ENCODE data around the gene DIMT1. TPM values are rescaled to one million over a fixed set of nuclear protein-coding genes. Genes with fewer than 3 reads are reported as not detected.

DIMT1 gene
- total RNA-seq, 1 experiment from 2014 or later: 44.0 TPM

GRCh38 chr5:62395210-62395950, 8.3 kb downstream of the DIMT1 start:
- Mint-ChIP-seq H3K4me1 (ENCODE audit: insufficient read depth, unreplicated experiment) (peaks cover 10% of the 10 kb centered on the region), H3K27ac (ENCODE audit: low read depth, unreplicated experiment) (no peak overlapping the region), H3K27me3 (ENCODE audit: insufficient read depth, unreplicated experiment) (no peaks in the 10 kb centered on the region), H3K9me3 (ENCODE audit: unreplicated experiment) (no peaks in the 10 kb centered on the region), H3K36me3 (ENCODE audit: insufficient read depth, unreplicated experiment) (peaks cover 91% of the 10 kb centered on the region), H3K4me3 (ENCODE audit: unreplicated experiment) (no peak overlapping the region)
- no peak for TF ChIP-seq CTCF (IDR thresholded peaks at IDR 0.05; ENCODE audit: unreplicated experiment)
- POLR2A ChIA-PET: interaction anchor here (0.6 to 2.9 kb wide), 5 partner anchors 8 to 17 kb away, joined by 3 to 21 read pairs (median 3); partner anchors contain the start of genes DIMT1 and IPO11
- intact Hi-C loops (cut with micrococcal nuclease): no loop called here
- no TSS peak for BruUV-seq (replicated peaks)
- peak; percentile 76 for DNase-seq (ENCODE audit: unreplicated experiment)
- CTCF ChIA-PET: interaction anchor here (0.6 to 1.2 kb wide), 3 partner anchors 42 to 294 kb away, joined by 3 to 4 read pairs (median 3); no protein-coding TSS in a partner anchor

GRCh38 chr5:62386824-62387223, 16.9 kb downstream of the DIMT1 start:
- no peak for TF ChIP-seq CTCF (IDR thresholded peaks at IDR 0.05; ENCODE audit: unreplicated experiment)
- no peaks in the 10 kb centered on the region for H3K9me3 Mint-ChIP-seq (ENCODE audit: unreplicated experiment)
- H3K27me3 Mint-ChIP-seq (ENCODE audit: insufficient read depth, unreplicated experiment): no peaks in the 10 kb centered on the region
- ChIA-PET CTCF (interaction anchor here (0.7 kb wide), 1 partner anchor 32 kb away, joined by 3 read pairs; no protein-coding TSS in a partner anchor), POLR2A (interaction anchor here (0.8 to 4.8 kb wide), 5 partner anchors 9 to 875 kb away, joined by 3 to 37 read pairs (median 3); partner anchors contain the start of genes DIMT1 and IPO11)
- no peak overlapping the region for H3K4me3 Mint-ChIP-seq (ENCODE audit: unreplicated experiment)
- peaks cover 89% of the 10 kb centered on the region for H3K36me3 Mint-ChIP-seq (ENCODE audit: insufficient read depth, unreplicated experiment)
- H3K4me1 Mint-ChIP-seq (ENCODE audit: insufficient read depth, unreplicated experiment): peaks cover 9% of the 10 kb centered on the region
- intact Hi-C loops (cut with micrococcal nuclease): no loop called here
- DNase-seq (ENCODE audit: unreplicated experiment): no peak
- peak overlapping the region; percentile 44 for H3K27ac Mint-ChIP-seq (ENCODE audit: low read depth, unreplicated experiment)
- no TSS peak for BruUV-seq (replicated peaks)

GRCh38 chr5:62385816-62386400, 17.8 kb downstream of the DIMT1 start:
- no peak for DNase-seq (ENCODE audit: unreplicated experiment)
- H3K27me3 Mint-ChIP-seq (ENCODE audit: insufficient read depth, unreplicated experiment): no peaks in the 10 kb centered on the region
- no peaks in the 10 kb centered on the region for H3K9me3 Mint-ChIP-seq (ENCODE audit: unreplicated experiment)
- no peak for TF ChIP-seq CTCF (IDR thresholded peaks at IDR 0.05; ENCODE audit: unreplicated experiment)
- H3K27ac Mint-ChIP-seq (ENCODE audit: low read depth, unreplicated experiment): peak overlapping the region; percentile 52
- TSS peak; percentile 24 for BruUV-seq (replicated peaks)
- POLR2A ChIA-PET: interaction anchor here (0.7 to 4.8 kb wide), 4 partner anchors 10 to 29 kb away, joined by 3 to 37 read pairs (median 3); partner anchors contain the start of genes DIMT1 and IPO11
- H3K4me1 Mint-ChIP-seq (ENCODE audit: insufficient read depth, unreplicated experiment): peaks cover 9% of the 10 kb centered on the region
- H3K4me3 Mint-ChIP-seq (ENCODE audit: unreplicated experiment): no peak overlapping the region
- intact Hi-C loops (cut with micrococcal nuclease): no loop called here
- CTCF ChIA-PET: no interaction called here
- H3K36me3 Mint-ChIP-seq (ENCODE audit: insufficient read depth, unreplicated experiment): peaks cover 90% of the 10 kb centered on the region

- H3K27me3 Mint-ChIP-seq (ENCODE audit: insufficient read depth, unreplicated experiment): no peaks in the 10 kb centered on the region
- BruUV-seq (replicated peaks): no TSS peak
- POLR2A ChIA-PET: interaction anchor here (0.7 to 4.8 kb wide), 4 partner anchors 11 to 29 kb away, joined by 3 to 37 read pairs (median 3); partner anchors contain the start of gene DIMT1
- H3K27ac Mint-ChIP-seq (ENCODE audit: low read depth, unreplicated experiment): no peak overlapping the region
- TF ChIP-seq CTCF (IDR thresholded peaks at IDR 0.05; ENCODE audit: unreplicated experiment): no peak
- no peak overlapping the region for H3K4me3 Mint-ChIP-seq (ENCODE audit: unreplicated experiment)
- DNase-seq (ENCODE audit: unreplicated experiment): no peak
- H3K36me3 Mint-ChIP-seq (ENCODE audit: insufficient read depth, unreplicated experiment): peaks cover 90% of the 10 kb centered on the region
- no peaks in the 10 kb centered on the region for H3K9me3 Mint-ChIP-seq (ENCODE audit: unreplicated experiment)
- intact Hi-C loops (cut with micrococcal nuclease): no loop called here
- CTCF ChIA-PET: interaction anchor here (0.6 to 1.0 kb wide), 3 partner anchors 9 to 581 kb away, joined by 3 read pairs; no protein-coding TSS in a partner anchor
- H3K4me1 Mint-ChIP-seq (ENCODE audit: insufficient read depth, unreplicated experiment): peaks cover 9% of the 10 kb centered on the region
Observed at GRCh38 chr5:62385131-62385530, 18.6 kb downstream of the DIMT1 start.

Data from MCF 10A (cell line).